A549 (cell line): Measurements from ENCODE around the gene MPZ. TPM values are rescaled to one million over a fixed set of nuclear protein-coding genes. Genes with fewer than 3 reads are reported as not detected.

Experiments
- ATAC-seq, 2 experiments: fragments of 200-7000 bp in 1 of 2; fragments of >200 bp in 1 of 2; cut with Nextera tagmentation in 1 of 2; cut with Tn5 transposase in 1 of 2; 3 replicates each; pipeline versions ENCODE4 v1.8.0 to v1.9.1; 2018 to 2020; ENCODE audit warnings: mild to moderate bottlenecking in 1 of 2, moderate library complexity in 1 of 2
- CTCF ChIA-PET: fragments of 300-600 bp; sonication (Branson Sonifier 250); formaldehyde crosslinking; extraction: SDS; loops from one replicate; lab custom pipeline; 2021; ENCODE audit warnings: antibody characterized with exemption, inconsistent platforms; lab: Yijun Ruan, JAX
- POLR2A ChIA-PET: fragments of 350-600 bp; formaldehyde crosslinking; extraction: SDS; loops from one replicate; lab custom pipeline; 2021; ENCODE audit warnings: antibody characterized with exemption, inconsistent platforms; lab: Yijun Ruan, JAX
- DNase-seq, 2 experiments: peaks; one replicate each; pipeline versions ENCODE4 v3.0.0 to v3.0.0-alpha.2; 2011 to 2016; ENCODE audit warnings: low read depth in 1 of 2, low spot score in 1 of 2
- FAIRE-seq: peaks from 2 replicates; lab custom pipeline; 2011; peaks lifted over from hg19 to GRCh38; lab: Jason Lieb, UNC
- H3K27ac ChIP-seq, 2 experiments: fragments of >200 bp; sonication (Bioruptor Twin); formaldehyde crosslinking; 3 replicates each; pipeline ENCODE4 v1.5.1; 2016 to 2017
- H3K4me1 ChIP-seq: fragments of >200 bp; sonication (Bioruptor Twin); formaldehyde crosslinking; 3 replicates; pipeline ENCODE4 v1.6.1; 2016
- H3K4me2 ChIP-seq: fragments of >200 bp; sonication (Bioruptor Twin); formaldehyde crosslinking; 3 replicates; pipeline ENCODE4 v1.6.1; 2016
- H3K4me3 ChIP-seq: fragments of >200 bp; sonication (Bioruptor Twin); formaldehyde crosslinking; 3 replicates; pipeline ENCODE4 v1.5.1; 2016
- H3K9me3 ChIP-seq: fragments of >200 bp; sonication (Bioruptor Twin); formaldehyde crosslinking; 3 replicates; pipeline ENCODE4 v1.6.1; 2016
- ATOH8 ChIP-seq: fragments of 250-450 bp; sonication (Bioruptor Pico); IDR thresholded peaks from 2 replicates; pipeline ENCODE4 v1.5.0; 2020; ENCODE audit warnings: low read depth, mild to moderate bottlenecking, moderate library complexity
- BCL3 ChIP-seq: fragments of >200 bp; sonication (Bioruptor Twin); formaldehyde crosslinking; IDR thresholded peaks from 3 replicates; pipeline ENCODE4 v1.6.1; 2016
- BHLHE40 ChIP-seq: IDR thresholded peaks from 2 replicates; pipeline ENCODE4 v1.6.1; 2012; ENCODE audit warnings: low read depth, low read length, inconsistent platforms
- CBX2 ChIP-seq: fragments of 200-600 bp; sonication (generic); IDR thresholded peaks from 2 replicates; pipeline ENCODE4 v1.6.1; 2016; ENCODE audit warnings: low read depth, mild to moderate bottlenecking, borderline replicate concordance
- CBX8 ChIP-seq: fragments of 200-600 bp; sonication (generic); IDR thresholded peaks from 2 replicates; pipeline ENCODE4 v1.6.1; 2016
- CEBPB ChIP-seq, 2 experiments: fragments of >200 bp in 1 of 2; sonication (Bioruptor Twin) in 1 of 2; formaldehyde crosslinking in 1 of 2; IDR thresholded peaks; 2 replicates each; pipeline ENCODE4 v1.6.1; 2012 to 2016
- CHD4 ChIP-seq: fragments of 200-600 bp; sonication (generic); IDR thresholded peaks from 2 replicates; pipeline ENCODE4 v1.6.1; 2016; ENCODE audit warnings: antibody characterized with exemption, mild to moderate bottlenecking, borderline replicate concordance
- CTCF ChIP-seq: fragments of >200 bp; sonication (Bioruptor Twin); formaldehyde crosslinking; IDR thresholded peaks from 3 replicates; pipeline ENCODE4 v1.5.1; 2016
- E2F6 ChIP-seq: IDR thresholded peaks from 2 replicates; pipeline ENCODE4 v1.6.1; 2012; ENCODE audit warnings: low read depth, borderline replicate concordance
- EP300 ChIP-seq, 2 experiments: fragments of >200 bp; sonication (Bioruptor Twin); formaldehyde crosslinking; IDR thresholded peaks; 2 replicates in 1 of 2; 3 replicates in 1 of 2; pipeline ENCODE4 v1.6.1; 2016 to 2017
- ESRRA ChIP-seq: fragments of 150-350 bp; IDR thresholded peaks from 2 replicates; pipeline ENCODE4 v1.6.1; 2014; ENCODE audit warnings: mild to moderate bottlenecking, low read length, borderline replicate concordance
- HOXB13 ChIP-seq: fragments of 250-450 bp; sonication (Bioruptor Pico); IDR thresholded peaks from 2 replicates; pipeline ENCODE4 v1.5.0; 2020; ENCODE audit warnings: low read depth, mild to moderate bottlenecking, moderate library complexity
- JUN ChIP-seq, 2 experiments: fragments of >200 bp; sonication (Bioruptor Twin); formaldehyde crosslinking; IDR thresholded peaks; 2 replicates in 1 of 2; 3 replicates in 1 of 2; pipeline ENCODE4 v1.6.1; 2016 to 2017
- JUNB ChIP-seq: fragments of >200 bp; sonication (Bioruptor Twin); formaldehyde crosslinking; IDR thresholded peaks from 2 replicates; pipeline ENCODE4 v1.6.1; 2016
- MAFK ChIP-seq: fragments of 450-650 bp; IDR thresholded peaks from 2 replicates; pipeline ENCODE4 v1.6.1; 2014; ENCODE audit not compliant: partially characterized antibody
- NFE2L2 ChIP-seq: fragments of 150-350 bp; conservative IDR thresholded peaks from 2 replicates; pipeline ENCODE4 v1.6.1; 2014; ENCODE audit warnings: low read length
- RCOR1 ChIP-seq: fragments of 150-350 bp; IDR thresholded peaks from 2 replicates; pipeline ENCODE4 v1.6.1; 2014; ENCODE audit warnings: antibody characterized with exemption, low read length, low read depth
- TP53 ChIP-seq: fragments of 250-450 bp; sonication (Bioruptor Pico); IDR thresholded peaks from 2 replicates; pipeline ENCODE4 v1.5.0; 2021; ENCODE audit warnings: mild to moderate bottlenecking, moderate library complexity
- USF2 ChIP-seq: fragments of 450-650 bp; IDR thresholded peaks from 2 replicates; pipeline ENCODE4 v1.6.1; 2014; ENCODE audit warnings: antibody characterized with exemption
- ZC3H11A ChIP-seq: fragments of 450-650 bp; IDR thresholded peaks from 2 replicates; pipeline ENCODE4 v1.6.1; 2014; ENCODE audit warnings: antibody characterized with exemption, mild to moderate bottlenecking
- WGBS: methylation state at CpG from one replicate; pipeline ENCODE4 v1.1.6; 2017; ENCODE audit errors: missing lambda C conversion rate; 5-methylcytosine and 5-hydroxymethylcytosine counted together
- polyA plus RNA-seq, 4 experiments: library from polyadenylated mRNA; depleted of rRNA in 3 of 4; stranded (reverse); fragments of >200 nt; fragmentation: RNase III in 1 of 4; extraction: RNeasy Plus Mini Kit Qiagen cat#74134 plus additional on column Dnase treatment in 1 of 4; gene quantifications; 2 replicates in 3 of 4; 3 replicates in 1 of 4; pipeline ENCODE4 v1.2.3, GENCODE V29; 2011 to 2017

Gene MPZ
- polyA plus RNA-seq, 2 of the 4 experiments (the other 2 are of a cell fraction): 0.17 to 0.83 TPM

- CTCF ChIA-PET: interaction anchor here (1.1 to 1.7 kb wide), 2 partner anchors 17 to 116 kb away, joined by 4 to 5 read pairs; no protein-coding TSS in a partner anchor
- Histone ChIP-seq H3K4me2 (no peak overlapping the region), H3K9me3 (no peaks in the 10 kb centered on the region), H3K4me3 (no peak overlapping the region), H3K4me1 (peaks cover 10% of the 10 kb centered on the region; the same call in 2 of the 3 replicates), H3K27ac (no peak overlapping the region)
- TF ChIP-seq USF2: no peak
- TF ChIP-seq NFE2L2: no peak
- no peak for TF ChIP-seq ESRRA
- TF ChIP-seq CHD4: no peak
- no peak for TF ChIP-seq HOXB13
- no peak for TF ChIP-seq ZC3H11A
- no peak for TF ChIP-seq CBX2
- TF ChIP-seq CBX8: no peak
- no peak for TF ChIP-seq TP53 (CRISPR knock-in tag)
- TF ChIP-seq CEBPB (IDR thresholded peaks at IDR 0.05): no peak
- TF ChIP-seq BCL3: no peak
- no peak for TF ChIP-seq JUNB
- no peak for TF ChIP-seq ATOH8 (CRISPR knock-in tag)
- no peak for TF ChIP-seq EP300 (IDR thresholded peaks at IDR 0.05)
- TF ChIP-seq BHLHE40: no peak
- no peak for TF ChIP-seq JUN (IDR thresholded peaks at IDR 0.05)
- TF ChIP-seq CTCF: no peak
- TF ChIP-seq RCOR1: no peak
- FAIRE-seq (no peak), ATAC-seq (no peak), DNase-seq (no peak)
- POLR2A ChIA-PET: no interaction called here
- WGBS: 43% methylated on average over 2 of the region's 2 CpGs
Observed at GRCh38 chr1:161307892-161308638, 1.7 kb downstream of the MPZ start.

GRCh38 chr1:161307230-161307768, 2.5 kb downstream of the MPZ start:
- Histone ChIP-seq H3K9me3 (no peaks in the 10 kb centered on the region), H3K27ac (peak overlapping the region in 1 of 2 experiments; percentile 70; a peak in 3 of 6 replicates), H3K4me1 (peaks cover 10% of the 10 kb centered on the region; the same call in 2 of the 3 replicates), H3K4me3 (no peak overlapping the region), H3K4me2 (peak overlapping the region; percentile 6; the same call in 1 of the 3 replicates)
- 81% methylated on average over 7 of the region's 7 CpGs for WGBS
- CTCF ChIA-PET: interaction anchor here (1.1 to 1.7 kb wide), 2 partner anchors 16 to 115 kb away, joined by 4 to 5 read pairs; no protein-coding TSS in a partner anchor
- TF ChIP-seq E2F6 (no peak), MAFK (peak; percentile 7)
- ATAC-seq: peak in 1 of 2 experiments; percentile 38; a peak in 2 of 6 replicates
- DNase-seq: peak in 1 of 2 experiments; percentile 29
- POLR2A ChIA-PET: no interaction called here
- FAIRE-seq: no peak
